ENCODE measurements around the gene SLC16A6.
A peak's percentile ranks its signal among the peaks of the same experiment; 100 is the strongest.
"Not testable (repeated sequence)": the region's sequence is repeated elsewhere in the genome, so short reads cannot be mapped to it uniquely, and the experiment has no call there.

SLC16A6 gene

DNA sequence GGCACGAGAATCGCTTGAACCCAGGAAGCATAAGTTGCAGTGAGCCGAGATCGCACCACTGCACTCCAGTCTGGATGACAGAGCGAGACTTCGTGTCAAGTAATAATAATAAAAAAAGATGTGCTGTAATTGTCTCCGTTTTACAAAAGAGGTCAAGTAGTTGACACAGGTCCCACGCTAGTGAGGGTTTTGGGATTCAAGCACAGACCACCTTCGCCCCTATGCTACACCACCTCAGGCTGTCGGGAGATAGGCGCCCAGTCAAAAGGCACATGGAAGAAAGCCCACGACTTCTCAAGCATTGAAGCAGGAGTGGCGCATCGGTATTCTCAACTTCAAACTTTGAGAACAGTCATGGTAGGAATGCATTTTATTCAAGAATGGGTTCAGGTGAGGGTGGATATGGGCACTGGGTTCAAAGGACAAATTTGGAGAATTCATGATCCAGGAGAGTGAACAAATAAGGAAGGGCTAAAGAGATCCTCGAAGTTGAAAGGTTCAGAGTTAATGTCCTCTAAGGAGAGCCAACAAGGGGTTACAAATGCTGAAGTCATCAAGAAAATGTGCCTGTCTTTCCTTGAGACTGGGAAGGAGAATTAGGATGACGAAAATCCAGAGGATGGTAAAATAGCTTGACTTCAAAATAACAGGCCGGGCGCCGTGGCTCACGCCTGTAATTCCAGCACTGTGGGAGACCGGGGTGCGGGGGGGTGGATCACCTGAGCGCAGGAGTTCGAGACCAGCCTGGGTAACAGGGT, 44.5 kb downstream of the SLC16A6 start:
- no peak for DNase-seq

DNA sequence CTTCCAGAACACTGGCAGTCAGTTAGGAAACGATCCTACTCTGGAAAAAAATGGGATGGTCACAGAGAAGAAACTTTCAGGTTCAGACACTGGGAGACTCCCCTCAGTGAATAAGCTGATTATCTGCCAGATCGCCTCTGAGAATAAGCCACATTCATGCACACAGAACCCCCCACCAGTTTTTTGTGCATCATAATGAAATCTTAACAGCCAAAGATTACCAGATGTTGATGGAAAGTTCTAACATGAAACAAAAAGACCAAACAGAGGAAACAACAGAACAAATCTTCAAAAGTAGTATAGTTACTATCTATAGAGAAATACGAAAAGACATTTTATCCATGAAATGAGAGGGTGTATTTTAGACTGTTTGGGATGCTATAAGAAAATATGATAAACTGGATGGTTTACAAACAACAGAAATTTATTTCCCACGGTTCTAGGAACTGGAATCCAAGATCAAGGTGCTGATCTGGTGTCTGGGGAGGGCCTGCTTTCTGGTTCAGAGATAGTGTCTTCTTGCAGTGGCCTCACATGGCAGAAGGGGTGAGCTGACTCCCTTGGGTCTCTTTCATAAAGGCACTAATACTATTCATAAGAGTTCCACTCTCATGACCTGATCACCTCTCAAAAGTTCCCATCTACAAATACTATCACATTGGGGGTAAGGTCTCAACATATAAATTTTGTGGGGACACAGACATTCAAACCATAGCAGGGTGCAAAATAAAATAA, 51.1 kb downstream of the SLC16A6 start:
- DNase-seq = no peak

GRCh38 chr17:68238871-68239253, 52.1 kb downstream of the SLC16A6 start:
- no peak for DNase-seq

- no peak for DNase-seq
Measured at GRCh38 chr17:68238164-68238870, 52.6 kb downstream of the SLC16A6 start.

DNA sequence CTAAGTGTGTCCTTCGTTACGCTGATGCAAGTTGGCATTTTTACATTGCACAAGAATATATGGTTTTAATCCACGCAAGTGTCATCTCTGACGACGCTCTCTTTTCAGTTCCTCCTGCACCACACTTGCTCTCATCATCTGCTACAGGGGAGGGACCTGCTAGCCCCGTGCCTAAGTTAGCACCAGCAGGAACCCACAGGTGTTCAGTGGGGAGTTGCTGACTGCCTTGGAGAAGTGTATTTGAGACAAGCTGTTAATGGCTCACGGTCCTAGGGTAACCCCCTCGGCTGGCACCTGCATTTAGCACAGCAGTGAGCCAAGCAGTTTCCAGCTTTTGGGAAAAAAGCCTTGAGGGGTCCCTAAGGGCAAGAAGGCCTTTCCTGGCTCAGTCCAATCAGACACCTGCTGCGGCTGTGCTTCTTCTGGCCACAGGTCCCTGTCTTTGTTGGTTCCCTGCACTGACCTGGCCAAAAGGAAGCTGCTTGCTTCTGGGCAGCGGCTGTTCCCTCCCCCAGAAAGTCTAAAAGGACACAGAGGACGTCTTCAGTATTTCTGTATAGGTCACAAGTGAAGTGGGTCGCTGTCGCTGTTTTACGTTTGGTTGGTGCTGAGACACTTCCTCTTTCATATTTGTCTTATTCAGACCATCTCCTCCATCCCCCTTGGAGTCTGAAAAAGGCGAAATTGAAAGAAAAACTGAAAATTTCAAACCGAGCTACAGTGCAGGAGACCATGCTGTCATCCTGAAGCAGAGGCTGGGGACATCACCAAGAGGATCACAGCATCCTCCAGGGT, 53.4 kb downstream of the SLC16A6 start:
- not testable (repeated sequence) for DNase-seq

DNA sequence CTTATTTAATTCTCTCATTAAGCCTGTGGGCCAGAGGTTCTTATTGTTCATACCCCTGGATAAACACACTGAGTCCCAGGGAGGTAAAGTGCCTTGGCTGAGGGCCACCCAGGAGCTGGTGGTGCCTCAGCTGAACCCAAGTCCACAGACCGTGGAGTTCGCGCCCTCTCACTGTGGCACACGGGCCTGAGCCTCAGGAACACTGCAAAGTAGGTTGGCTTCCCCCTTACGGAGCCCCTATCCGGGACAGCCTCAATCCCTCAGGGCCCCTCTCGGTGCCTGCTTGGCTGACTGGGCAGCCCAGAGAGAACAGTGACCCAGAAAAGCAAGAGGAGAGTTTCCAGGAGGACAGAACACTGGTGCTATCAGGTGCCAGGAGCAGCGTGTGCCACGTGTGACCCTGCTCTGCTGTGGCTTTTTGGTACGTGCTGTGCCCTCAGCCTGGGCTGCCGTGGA, 55.6 kb downstream of the SLC16A6 start:
- DNase-seq = peak; percentile 74

- peak; percentile 37 for DNase-seq
Measured at GRCh38 chr17:68234726-68235335, 56.1 kb downstream of the SLC16A6 start.

- DNase-seq = not testable (repeated sequence)
Measured at GRCh38 chr17:68232741-68233140, 58.2 kb downstream of the SLC16A6 start.

DNA sequence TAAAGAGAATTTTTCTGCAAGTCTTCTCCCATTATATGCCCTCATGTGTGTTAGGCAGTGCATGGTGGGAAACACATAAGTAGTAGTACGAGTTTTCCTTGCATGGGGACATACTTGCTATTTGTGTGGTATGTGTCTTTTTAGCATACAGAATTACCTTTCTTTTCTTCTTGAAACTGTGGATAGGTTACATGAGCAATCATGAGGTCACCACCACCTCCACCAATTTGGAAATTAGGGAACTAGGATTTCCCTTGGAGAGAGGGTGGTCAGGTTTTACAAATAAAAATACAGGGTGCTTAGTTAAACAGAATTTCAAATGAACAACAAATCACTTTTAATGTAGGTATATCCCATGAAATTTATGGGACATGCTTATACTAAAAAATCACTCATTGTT, 59.4 kb downstream of the SLC16A6 start:
- no peak for DNase-seq

- DNase-seq = not testable (repeated sequence)
Measured at GRCh38 chr17:68231131-68231530, 59.8 kb downstream of the SLC16A6 start.

- DNase-seq = no peak
Measured at GRCh38 chr17:68229619-68230018, 61.3 kb downstream of the SLC16A6 start.

DNA sequence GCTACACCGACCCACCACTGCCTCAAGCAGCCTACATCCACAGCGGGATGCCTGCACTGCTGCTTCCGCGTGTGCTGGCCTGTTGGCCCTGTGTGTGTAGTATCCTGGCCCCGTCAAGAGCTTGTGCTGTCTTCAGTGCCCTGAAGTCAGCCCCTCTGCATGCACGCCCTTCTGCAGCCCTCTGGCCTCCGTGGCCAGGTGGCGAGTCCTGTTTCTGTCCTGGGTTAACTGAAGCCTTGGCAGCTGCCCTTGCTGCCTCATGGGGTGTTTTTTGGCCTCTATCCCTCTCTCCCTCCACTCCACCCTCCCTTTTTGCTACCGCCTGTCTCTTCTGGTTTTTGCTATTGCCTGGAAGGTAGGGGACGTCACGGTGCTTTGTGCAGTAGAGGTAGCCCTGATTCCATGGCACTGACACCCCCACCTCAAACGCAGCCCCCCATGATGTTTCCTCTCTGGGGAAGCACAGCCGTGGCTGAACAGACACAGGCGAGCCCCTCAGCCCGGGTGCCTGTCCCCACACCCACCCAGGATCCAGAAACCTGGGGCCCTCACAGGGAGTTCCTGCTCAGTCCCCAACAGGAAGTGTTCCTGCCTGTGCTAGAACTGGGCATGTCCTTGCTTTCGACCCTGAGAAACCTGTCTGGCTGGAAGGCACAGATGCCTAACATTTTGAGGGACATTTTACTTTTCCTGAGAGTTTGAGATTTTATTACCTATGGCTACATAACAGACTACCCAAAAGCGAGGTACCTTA, 61.9 kb downstream of the SLC16A6 start:
- no peak for DNase-seq

- DNase-seq = not testable (repeated sequence)
Measured at GRCh38 chr17:68228039-68228680, 62.8 kb downstream of the SLC16A6 start.

- DNase-seq = not testable (repeated sequence)
Measured at GRCh38 chr17:68225055-68225454, 65.9 kb downstream of the SLC16A6 start.

GRCh38 chr17:68222606-68223005, 68.3 kb downstream of the SLC16A6 start:
- DNase-seq = no peak

- no peak for DNase-seq
Measured at GRCh38 chr17:68221786-68222185, 69.1 kb downstream of the SLC16A6 start.

GRCh38 chr17:68220786-68221185, 70.1 kb downstream of the SLC16A6 start:
- not testable (repeated sequence) for DNase-seq

GRCh38 chr17:68220186-68220585, 70.7 kb downstream of the SLC16A6 start:
- not testable (repeated sequence) for DNase-seq

DNA sequence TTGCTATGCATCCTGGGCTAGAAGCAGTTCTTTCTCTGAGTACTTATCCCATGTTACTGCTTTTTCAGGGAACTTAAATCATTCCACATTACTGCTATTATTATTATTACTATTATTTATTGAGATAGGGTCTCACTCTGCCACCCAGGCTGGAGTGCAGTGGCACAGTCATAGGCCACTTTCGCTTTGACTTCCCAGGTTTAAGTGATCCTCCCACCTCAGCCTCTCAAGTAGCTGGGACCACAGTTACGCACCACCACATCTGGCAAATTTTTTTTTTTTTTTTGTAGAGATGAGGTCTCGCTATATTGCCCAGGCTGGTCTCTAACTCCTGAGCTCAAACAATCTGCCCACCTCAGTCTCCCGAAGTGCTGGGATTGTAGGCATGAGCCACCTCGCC, 71.5 kb downstream of the SLC16A6 start:
- not testable (repeated sequence) for DNase-seq
